ENCODE results near the gene USP30. TPM values are rescaled to one million over a fixed set of nuclear protein-coding genes. Genes with fewer than 3 reads are reported as not detected.

USP30 gene
- total RNA-seq, 2 experiments from 2014 or later, result 5.9 to 8.8 TPM

- H3K36me3 Mint-ChIP-seq (ENCODE audit: low read depth), result no peaks in the 10 kb centered on the region
- POLR2A ChIA-PET, result no interaction called here
Measured at GRCh38 chr12:109134186-109134917, 82.0 kb downstream of the USP30 start.

DNA sequence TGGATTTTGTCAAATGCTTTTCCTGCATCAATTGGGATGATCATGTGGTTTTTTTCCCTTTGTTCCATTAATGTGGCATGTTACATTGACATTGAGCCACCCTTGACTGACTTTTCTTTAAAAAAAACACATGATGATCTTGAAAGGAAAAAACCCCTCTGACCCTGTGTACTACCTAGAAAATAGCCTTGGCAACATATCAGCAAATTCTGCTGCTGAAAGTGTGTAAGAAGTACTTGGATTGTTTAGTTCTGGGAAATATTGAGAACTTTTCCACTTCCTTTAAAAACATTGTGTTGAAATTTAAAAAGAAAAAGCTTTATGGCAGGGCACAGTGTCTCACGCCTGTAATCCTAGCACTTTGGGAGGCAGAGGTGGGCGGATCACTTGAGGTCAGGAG lies 84.7 kb downstream of the USP30 start:
- H3K9me3 Mint-ChIP-seq (ENCODE audit: insufficient read depth), result no peaks in the 10 kb centered on the region
- peaks cover 2% of the 10 kb centered on the region for H3K27me3 Mint-ChIP-seq (ENCODE audit: low read depth)
- no peak overlapping the region for H3K27ac Mint-ChIP-seq
- H3K36me3 Mint-ChIP-seq (ENCODE audit: low read depth), result no peaks in the 10 kb centered on the region
- no peak overlapping the region for H3K4me3 Mint-ChIP-seq
- DNase-seq, result no peak
- CTCF ChIA-PET, result no interaction called here
- POLR2A ChIA-PET, result no interaction called here
- no peak for ATAC-seq
- H3K4me1 Mint-ChIP-seq (ENCODE audit: low read depth), result no peaks in the 10 kb centered on the region

More at GRCh38 chr12:109134186-109134917, 82.0 kb downstream of the USP30 start:
- no peak for ATAC-seq
- H3K4me3 Mint-ChIP-seq, result no peak overlapping the region
- CTCF ChIA-PET, result interaction anchor here (1.6 kb wide), 1 partner anchor 43 kb away, joined by 4 read pairs; no protein-coding TSS in a partner anchor
- DNase-seq, result no peak
- no peak overlapping the region for H3K27ac Mint-ChIP-seq
- H3K27me3 Mint-ChIP-seq (ENCODE audit: low read depth), result peaks cover 2% of the 10 kb centered on the region
- no peaks in the 10 kb centered on the region for H3K4me1 Mint-ChIP-seq (ENCODE audit: low read depth)
- no peaks in the 10 kb centered on the region for H3K9me3 Mint-ChIP-seq (ENCODE audit: insufficient read depth)

Other genes starting within 250 kb of the USP30 start
- 10 to 100 TPM; 27.5 to 29.8 TPM for gene SSH1, start 195.0 kb upstream of the USP30 start, total RNA-seq
- gene DAO, start 172.5 kb upstream of the USP30 start, total RNA-seq, result not detected
- gene SVOP, start 31.5 kb upstream of the USP30 start, total RNA-seq, result not detected
- 10 to 100 TPM; 10.8 to 15.3 TPM for gene ALKBH2, start 40.9 kb downstream of the USP30 start, total RNA-seq
- 10 to 100 TPM; 61.5 to 66.8 TPM for gene UNG, start 45.0 kb downstream of the USP30 start, total RNA-seq
- 10 to 100 TPM; 11.9 to 14.8 TPM for gene ACACB, start 64.0 kb downstream of the USP30 start, total RNA-seq

Measured in activated CD8-positive, alpha-beta T cell treated with anti-CD3 and anti-CD28 coated beads, Interleukin-2, amount 10 ng/mL, durations not matched to agents 7 days and 5 days (primary cell).